ENCODE measurements around the gene ARMC8.

Gene ARMC8

GRCh38 chr3:138253609-138254008, 66.5 kb downstream of the ARMC8 start:
- peak; percentile 15 for DNase-seq

- DNase-seq, result no peak
Measured at GRCh38 chr3:138254216-138254615, 67.1 kb downstream of the ARMC8 start.

GRCh38 chr3:138256022-138256421, 68.9 kb downstream of the ARMC8 start:
- peak; percentile 11 for DNase-seq

GRCh38 chr3:138257986-138258385, 70.9 kb downstream of the ARMC8 start:
- no peak for DNase-seq

- no peak for DNase-seq
Measured at GRCh38 chr3:138259126-138259525, 72.0 kb downstream of the ARMC8 start.

GRCh38 chr3:138260611-138261010, 73.5 kb downstream of the ARMC8 start:
- DNase-seq, result no peak

- no peak for DNase-seq
Measured at GRCh38 chr3:138263104-138263503, 76.0 kb downstream of the ARMC8 start.

- no peak for DNase-seq
Measured at GRCh38 chr3:138265745-138266144, 78.6 kb downstream of the ARMC8 start.

GRCh38 chr3:138267083-138267482, 80.0 kb downstream of the ARMC8 start:
- no peak for DNase-seq

- no peak for DNase-seq
Measured at GRCh38 chr3:138270245-138270644, 83.1 kb downstream of the ARMC8 start.

GRCh38 chr3:138271189-138271794, 84.2 kb downstream of the ARMC8 start:
- no peak for DNase-seq

GRCh38 chr3:138281561-138281960, 94.5 kb downstream of the ARMC8 start:
- DNase-seq, result no peak

- DNase-seq, result no peak
Measured at GRCh38 chr3:138282836-138283235, 95.7 kb downstream of the ARMC8 start.

GRCh38 chr3:138284079-138284478, 97.0 kb downstream of the ARMC8 start:
- DNase-seq, result no peak

GRCh38 chr3:138284957-138285477, 97.9 kb downstream of the ARMC8 start:
- DNase-seq, result no peak

GRCh38 chr3:138289260-138289659, 102.2 kb downstream of the ARMC8 start:
- no peak for DNase-seq

- no peak for DNase-seq
Measured at GRCh38 chr3:138289701-138290100, 102.6 kb downstream of the ARMC8 start.

- DNase-seq, result no peak
Measured at GRCh38 chr3:138296639-138297038, 109.5 kb downstream of the ARMC8 start.

- no peak for DNase-seq
Measured at GRCh38 chr3:138297059-138297607, 110.0 kb downstream of the ARMC8 start.

GRCh38 chr3:138297876-138298275, 110.8 kb downstream of the ARMC8 start:
- DNase-seq, result no peak

- DNase-seq, result no peak
Measured at GRCh38 chr3:138300647-138301046, 113.5 kb downstream of the ARMC8 start.

- no peak for DNase-seq
Measured at GRCh38 chr3:138303474-138303873, 116.4 kb downstream of the ARMC8 start.

- DNase-seq, result no peak
Measured at GRCh38 chr3:138307899-138308298, 120.8 kb downstream of the ARMC8 start.

GRCh38 chr3:138308783-138309182, 121.7 kb downstream of the ARMC8 start:
- no peak for DNase-seq

GRCh38 chr3:138310494-138310893, 123.4 kb downstream of the ARMC8 start:
- DNase-seq, result no peak

Measured in HCEC 1CT (cell line).